SK-N-SH (cell line): ENCODE data around the gene LRRC3C. TPM values are rescaled to one million over a fixed set of nuclear protein-coding genes. Genes with fewer than 3 reads are reported as not detected.
"Not testable (repeated sequence)": the region's sequence is repeated elsewhere in the genome, so short reads cannot be mapped to it uniquely, and the experiment has no call there.

Experiments
- CTCF ChIA-PET: fragments of 300-600, 350-600 bp; formaldehyde crosslinking; extraction: SDS; loops from one replicate; lab custom pipeline; 2021; lab: Yijun Ruan, JAX
- POLR2A ChIA-PET: fragments of 350-600 bp; sonication (Branson Sonifier 250); formaldehyde crosslinking; extraction: SDS; loops from one replicate; lab custom pipeline; 2020; ENCODE audit warnings: antibody characterized with exemption, inconsistent platforms; lab: Yijun Ruan, JAX
- DNase-seq: peaks from one replicate; pipeline ENCODE4 v3.0.0; 2012
- H2AFZ ChIP-seq: fragments of 200-600 bp; sonication (generic); 2 replicates; pipeline ENCODE4 v1.8.1; 2016; ENCODE audit warnings: antibody characterized with exemption, mild to moderate bottlenecking, low read depth
- H3F3A ChIP-seq: fragments of 200-600 bp; sonication (generic); replicated peaks from 2 replicates; pipeline ENCODE3; 2016; ENCODE audit warnings: antibody characterized with exemption, mild to moderate bottlenecking; ENCODE audit not compliant: insufficient read depth
- H3K27ac ChIP-seq, 2 experiments: fragments of 200-500 bp in 1 of 2; fragments of 200-600 bp in 1 of 2; sonication (Bioruptor generic) in 1 of 2; sonication (generic), shearing (Covaris generic) in 1 of 2; 2 replicates each; pipeline versions ENCODE4 v1.5.1 to v1.6.1; 2014 to 2016; ENCODE audit warnings: low read depth in 2 of 2, inconsistent platforms in 1 of 2, low read length in 1 of 2, mild to moderate bottlenecking in 1 of 2, mixed read lengths in 1 of 2
- H3K27me3 ChIP-seq: fragments of 200-600 bp; sonication (generic), shearing (Covaris generic); 2 replicates; pipeline ENCODE4 v1.6.1; 2016; ENCODE audit warnings: mixed run types; ENCODE audit not compliant: insufficient read depth
- H3K36me3 ChIP-seq, 2 experiments: fragments of 200-500 bp in 1 of 2; fragments of 200-600 bp in 1 of 2; sonication (Bioruptor generic) in 1 of 2; sonication (generic) in 1 of 2; replicated peaks in 1 of 2; 2 replicates each; pipeline versions ENCODE3 to v1.5.1; 2014 to 2016; ENCODE audit warnings: low read length in 1 of 2, mild to moderate bottlenecking in 1 of 2; ENCODE audit not compliant: insufficient read depth in 2 of 2, control insufficient read depth in 1 of 2
- H3K4me1 ChIP-seq, 2 experiments: fragments of 200-500 bp in 1 of 2; fragments of 200-600 bp in 1 of 2; sonication (Bioruptor generic) in 1 of 2; sonication (generic), shearing (Covaris generic) in 1 of 2; 2 replicates each; pipeline versions ENCODE4 v1.5.1 to v1.6.1; 2014 to 2016; ENCODE audit warnings: low read depth in 1 of 2, low read length in 1 of 2, mixed run types in 1 of 2; ENCODE audit not compliant: insufficient read depth in 2 of 2, control insufficient read depth in 1 of 2
- H3K4me2 ChIP-seq: fragments of 200-600 bp; sonication (generic), shearing (Covaris generic); 2 replicates; pipeline ENCODE4 v1.6.1; 2017; ENCODE audit warnings: mixed run types
- H3K4me3 ChIP-seq, 2 experiments: fragments of 200-500 bp in 1 of 2; fragments of 200-600 bp in 1 of 2; sonication (Bioruptor generic) in 1 of 2; sonication (generic), shearing (Covaris generic) in 1 of 2; 2 replicates each; pipeline versions ENCODE4 v1.5.1 to v1.8.1; 2014 to 2016; ENCODE audit warnings: low read depth in 2 of 2, inconsistent platforms in 1 of 2, low read length in 1 of 2, mild to moderate bottlenecking in 1 of 2, mixed read lengths in 1 of 2, moderate library complexity in 1 of 2
- H3K79me2 ChIP-seq: fragments of 200-600 bp; sonication (generic); 2 replicates; pipeline ENCODE4 v1.8.1; 2017; ENCODE audit warnings: mild to moderate bottlenecking; ENCODE audit not compliant: insufficient read depth
- H3K9ac ChIP-seq: fragments of 200-600 bp; sonication (generic); 2 replicates; pipeline ENCODE4 v1.6.1; 2017; ENCODE audit warnings: mixed run types
- H3K9me2 ChIP-seq: fragments of 200-600 bp; sonication (generic); 2 replicates; pipeline ENCODE4 v1.6.1; 2017; ENCODE audit warnings: mixed run types
- H3K9me3 ChIP-seq: fragments of 200-600 bp; sonication (generic); 2 replicates; pipeline ENCODE4 v1.6.1; 2017; ENCODE audit warnings: mixed run types, mild to moderate bottlenecking, moderate library complexity
- H4K20me1 ChIP-seq: fragments of 200-600 bp; sonication (generic); 2 replicates; pipeline ENCODE4 v1.6.1; 2017; ENCODE audit warnings: mild to moderate bottlenecking, mixed run types; ENCODE audit not compliant: insufficient read depth
- FOXM1 ChIP-seq: IDR thresholded peaks from 2 replicates; pipeline ENCODE4 v1.4.0; 2012; ENCODE audit warnings: low read depth, mild to moderate bottlenecking
- IRF3 ChIP-seq: fragments of 150-350 bp; IDR thresholded peaks from 2 replicates; pipeline ENCODE4 v1.6.1; 2016; ENCODE audit warnings: mild to moderate bottlenecking, low read depth, low read length
- MAX ChIP-seq: IDR thresholded peaks from 2 replicates; pipeline ENCODE4 v1.4.0; 2012; ENCODE audit warnings: low read depth
- POLR2AphosphoS5 ChIP-seq: IDR thresholded peaks from 2 replicates; pipeline ENCODE4 v1.6.1; 2012; ENCODE audit warnings: low read depth, low read length
- RFX5 ChIP-seq: IDR thresholded peaks from 2 replicates; pipeline ENCODE4 v1.6.1; 2012; ENCODE audit warnings: mild to moderate bottlenecking, improper control_type of control experiment, low read length
- TCF12 ChIP-seq: IDR thresholded peaks from 2 replicates; pipeline ENCODE4 v1.4.0; 2012
- TEAD4 ChIP-seq: IDR thresholded peaks from 2 replicates; pipeline ENCODE4 v1.4.0; 2012; ENCODE audit warnings: mild to moderate bottlenecking, borderline replicate concordance; ENCODE audit not compliant: insufficient read depth
- YY1 ChIP-seq: IDR thresholded peaks from 2 replicates; pipeline ENCODE4 v1.4.0; 2012; ENCODE audit warnings: low read depth, mild to moderate bottlenecking
- ZBTB33 ChIP-seq: IDR thresholded peaks from 2 replicates; pipeline ENCODE4 v1.4.0; 2012; ENCODE audit warnings: low read depth, borderline replicate concordance
- WGBS: methylation state at CpG from one replicate; pipeline ENCODE4 v1.1.6; 2017; ENCODE audit warnings: low lambda C conversion rate; 5-methylcytosine and 5-hydroxymethylcytosine counted together
- polyA plus RNA-seq, 3 experiments: library from polyadenylated mRNA; depleted of rRNA; stranded (reverse); fragments of >200 nt; gene quantifications; 2 replicates each; pipeline ENCODE4 v1.2.3, GENCODE V29; 2012

The LRRC3C gene
- polyA plus RNA-seq, 1 of the 3 experiments (the other 2 are of a cell fraction), result not detected

- Histone ChIP-seq H2AFZ (no peak overlapping the region), H3K9ac (no peak overlapping the region), H3K4me1 (no peaks in the 10 kb centered on the region; a peak in 1 of 4 replicates), H4K20me1 (no peaks in the 10 kb centered on the region), H3K79me2 (no peaks in the 10 kb centered on the region), H3K9me3 (no peaks in the 10 kb centered on the region), H3F3A (no peaks in the 10 kb centered on the region), H3K36me3 (no peaks in the 10 kb centered on the region), H3K27me3 (no peaks in the 10 kb centered on the region), H3K4me2 (no peak overlapping the region), H3K27ac (no peak overlapping the region), H3K9me2 (no peaks in the 10 kb centered on the region), H3K4me3 (no peak overlapping the region)
- TF ChIP-seq YY1, result no peak
- no peak for TF ChIP-seq TCF12
- no peak for TF ChIP-seq FOXM1
- TF ChIP-seq IRF3, result no peak
- no peak for TF ChIP-seq RFX5
- TF ChIP-seq ZBTB33, result no peak
- TF ChIP-seq TEAD4, result no peak
- TF ChIP-seq MAX, result no peak
- no peak for TF ChIP-seq POLR2AphosphoS5
- no peak for DNase-seq
- WGBS, result 78% methylated on average over 8 of the region's 15 CpGs
- ChIA-PET CTCF (interaction anchor here (0.9 to 1.7 kb wide), 3 partner anchors 12 to 74 kb away, joined by 4 to 7 read pairs (median 4); partner anchors contain the start of gene PSMD3), POLR2A (no interaction called here)
Measured at GRCh38 chr17:39946551-39947330, 19.2 kb downstream of the LRRC3C start.

GRCh38 chr17:39948489-39948828, 20.9 kb downstream of the LRRC3C start:
- WGBS, result 91% methylated on average over 5 of the region's 5 CpGs
- not testable (repeated sequence) for H3F3A ChIP-seq

More at GRCh38 chr17:39948489-39948828, 20.9 kb downstream of the LRRC3C start:
- H3K4me2 ChIP-seq, H3K36me3 ChIP-seq, H3K9me2 ChIP-seq, H3K27ac ChIP-seq, H3K4me3 ChIP-seq, H3K27me3 ChIP-seq, DNase-seq, H2AFZ ChIP-seq, H3K4me1 ChIP-seq, POLR2A ChIA-PET, H4K20me1 ChIP-seq, H3K79me2 ChIP-seq, H3K9ac ChIP-seq, H3K9me3 ChIP-seq: not testable (repeated sequence)
- CTCF ChIA-PET, result interaction anchor here (0.6 kb wide), 1 partner anchor 78 kb away, joined by 3 read pairs; no protein-coding TSS in a partner anchor
